ENCODE results near the gene CDC20B.

Gene CDC20B

DNA sequence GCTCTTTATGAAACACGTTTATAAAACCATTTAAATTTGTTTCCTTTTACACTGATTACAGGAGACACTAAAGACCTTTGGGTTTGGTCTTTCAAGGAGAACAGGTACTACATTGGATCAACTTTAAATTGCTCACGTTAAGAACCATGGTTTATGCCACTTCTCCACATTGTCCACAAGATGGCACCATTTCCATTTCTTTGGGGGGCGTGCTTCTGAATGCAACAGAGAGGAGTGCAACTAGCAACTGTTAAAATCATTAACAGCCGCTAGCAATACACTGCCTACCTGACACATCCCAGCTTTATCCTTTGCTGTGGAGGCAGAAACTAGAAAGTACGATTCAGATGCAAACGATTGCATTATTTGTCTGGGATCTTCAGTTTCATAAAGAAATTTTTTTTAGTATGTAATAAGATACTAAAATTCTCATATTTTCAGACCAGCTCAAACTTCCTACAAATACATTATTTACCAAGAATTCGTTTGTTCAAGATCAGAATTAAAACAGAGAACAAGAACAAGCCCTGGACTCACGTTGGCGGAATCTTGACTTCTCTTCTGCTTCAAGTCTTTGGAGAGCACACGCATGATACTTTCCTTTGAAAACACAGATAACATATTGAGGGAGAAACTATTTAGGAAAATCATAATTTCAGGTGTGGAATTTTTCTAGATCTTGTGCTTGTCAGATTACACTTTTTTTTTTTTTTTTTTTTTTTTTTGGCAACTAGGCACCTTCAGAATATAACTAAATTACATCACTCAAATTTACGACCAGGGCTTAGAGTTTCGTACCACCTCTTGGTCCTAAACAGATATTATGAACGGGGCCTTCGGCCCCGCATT, 702 bp downstream of the CDC20B start:
- TF ChIP-seq Cebpa-rat (IDR thresholded peaks at IDR 0.05): no peak
- no peaks in the 10 kb centered on the region for H3K36me3 ChIP-seq
- no peaks in the 10 kb centered on the region for H3K9me3 ChIP-seq (replicated peaks in 1 of 11)
- H3K9ac ChIP-seq: peak overlapping the region in 8 of 11 experiments; percentile 22 to 67 (median 54); a peak in 10 of 22 replicates
- peaks cover 0 to 22% (median 10%) of the 10 kb centered on the region in 11 experiments; a peak in 13 of 22 replicates for H4K20me1 ChIP-seq
- peaks cover 35 to 52% (median 50%) of the 10 kb centered on the region in 11 experiments for H3K27me3 ChIP-seq
- H3K4me1 ChIP-seq: peaks cover 24 to 34% (median 30%) of the 10 kb centered on the region in 10 experiments
- H3K4me3 ChIP-seq: peak overlapping the region; percentile 53 to 74 (median 62)
- no peak overlapping the region for H3K27ac ChIP-seq
- peak overlapping the region; percentile 92 to 99 (median 99) for H3K4me2 ChIP-seq

DNA sequence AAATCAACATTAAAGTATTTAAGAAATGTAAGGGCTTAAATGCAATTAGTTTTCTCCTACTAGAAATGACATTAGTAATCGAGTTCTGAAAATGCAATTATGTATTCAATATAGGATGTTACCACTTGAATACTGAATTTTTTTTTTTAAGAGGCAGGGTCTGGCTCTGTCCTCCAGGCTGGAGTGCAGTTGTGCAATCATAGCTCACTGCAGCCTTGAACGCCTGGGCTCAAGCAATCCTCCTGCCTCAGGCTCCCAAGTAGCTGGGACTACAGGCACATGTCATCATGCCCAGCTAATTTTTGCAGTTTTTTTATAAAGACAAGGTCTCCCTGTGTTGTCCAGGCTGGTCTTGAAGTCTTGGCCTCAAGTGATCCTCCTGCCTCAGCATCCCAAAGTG, 1.5 kb downstream of the CDC20B start:
- no peak overlapping the region for H3K27ac ChIP-seq
- H3K4me3 ChIP-seq: no peak overlapping the region
- no peaks in the 10 kb centered on the region for H3K36me3 ChIP-seq
- peaks cover 29 to 44% (median 42%) of the 10 kb centered on the region in 11 experiments for H3K27me3 ChIP-seq
- TF ChIP-seq Cebpa-rat (IDR thresholded peaks at IDR 0.05): no peak
- H3K9ac ChIP-seq: no peak overlapping the region
- H4K20me1 ChIP-seq: peaks cover 0 to 22% (median 7%) of the 10 kb centered on the region in 11 experiments; a peak in 13 of 22 replicates
- no peaks in the 10 kb centered on the region for H3K9me3 ChIP-seq (replicated peaks in 1 of 11)
- H3K4me1 ChIP-seq: peaks cover 19 to 26% (median 25%) of the 10 kb centered on the region in 10 experiments
- no peak overlapping the region for H3K4me2 ChIP-seq

DNA sequence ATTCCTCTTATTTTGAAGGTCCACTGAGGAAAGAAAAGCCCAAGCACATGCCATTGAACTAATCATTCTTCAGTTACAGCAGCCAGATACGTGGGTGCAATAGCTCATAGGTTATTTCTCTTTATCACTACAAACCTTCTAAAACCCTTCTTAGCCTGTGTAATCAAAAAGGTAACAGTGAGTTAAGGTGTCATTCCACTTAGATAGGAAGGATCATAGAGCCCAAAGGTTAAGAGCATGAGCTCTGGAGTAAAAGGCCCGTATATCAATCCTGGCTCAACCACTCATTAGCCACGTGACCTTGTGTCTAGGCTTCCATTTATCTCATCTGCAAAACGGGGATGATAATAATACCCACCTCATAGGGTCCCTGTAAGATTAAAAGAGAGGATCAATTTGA, 10.3 kb downstream of the CDC20B start:
- Histone ChIP-seq H3K27ac (no peak overlapping the region), H4K20me1 (no peaks in the 10 kb centered on the region), H3K9me3 (replicated peaks in 1 of 11) (no peaks in the 10 kb centered on the region), H3K9ac (no peak overlapping the region), H3K4me3 (no peak overlapping the region), H3K27me3 (no peaks in the 10 kb centered on the region), H3K4me1 (peaks cover 0 to 18% (median 11%) of the 10 kb centered on the region in 10 experiments; a peak in 14 of 20 replicates), H3K4me2 (no peak overlapping the region), H3K36me3 (no peaks in the 10 kb centered on the region)
- TF ChIP-seq Cebpa-rat (IDR thresholded peaks at IDR 0.05): no peak

GRCh38 chr5:55160493-55161209, 12.3 kb downstream of the CDC20B start:
- Histone ChIP-seq H3K36me3 (no peaks in the 10 kb centered on the region), H3K27me3 (no peaks in the 10 kb centered on the region), H3K9ac (no peak overlapping the region), H3K9me3 (replicated peaks in 1 of 11) (peaks cover 5 to 11% (median 9%) of the 10 kb centered on the region in 11 experiments), H3K27ac (no peak overlapping the region), H3K4me1 (peaks cover 0 to 19% (median 11%) of the 10 kb centered on the region in 10 experiments; a peak in 14 of 20 replicates), H4K20me1 (no peaks in the 10 kb centered on the region), H3K4me3 (no peak overlapping the region), H3K4me2 (no peak overlapping the region)
- no peak for TF ChIP-seq Cebpa-rat (IDR thresholded peaks at IDR 0.05)

- Histone ChIP-seq H3K9me3 (replicated peaks in 1 of 11) (peaks cover 9 to 16% (median 14%) of the 10 kb centered on the region in 11 experiments), H4K20me1 (no peaks in the 10 kb centered on the region), H3K36me3 (no peaks in the 10 kb centered on the region), H3K4me1 (peaks cover 3 to 23% (median 12%) of the 10 kb centered on the region in 10 experiments; a peak in 19 of 20 replicates), H3K9ac (0 out of 22 replicates have a peak within 1 kb of the TSS, but pooled peaks of 1 of the 11 experiments have one; percentile 24), H3K27me3 (no peaks in the 10 kb centered on the region), H3K4me2 (peak within 1 kb of the TSS in 9 of 11 experiments; percentile 14 to 46 (median 25); a peak in 9 of 22 replicates), H3K27ac (no peak within 1 kb of the TSS), H3K4me3 (no peak within 1 kb of the TSS)
- TF ChIP-seq Cebpa-rat (IDR thresholded peaks at IDR 0.05): peak in 1 of 11 experiments; percentile 43; a peak in 1 of 22 replicates
These were observed 13.0 kb downstream of the CDC20B start, which contains the start of gene GPX8 for GRCh38 chr5:55159763-55160492. TSS of gene GPX8 (plus strand) at chr5:55160171. CDS start at chr5:55160193, 22 bp downstream.

GRCh38 chr5:55154873-55155272, 18.1 kb downstream of the CDC20B start:
- H3K27me3 ChIP-seq: no peaks in the 10 kb centered on the region; a peak in 1 of 22 replicates
- no peak overlapping the region for H3K27ac ChIP-seq
- H3K4me2 ChIP-seq: peak overlapping the region; percentile 4 to 47 (median 25); a peak in 15 of 22 replicates
- no peak overlapping the region for H3K9ac ChIP-seq
- peaks cover 9 to 16% (median 14%) of the 10 kb centered on the region in 11 experiments for H3K9me3 ChIP-seq (replicated peaks in 1 of 11)
- H4K20me1 ChIP-seq: no peaks in the 10 kb centered on the region
- no peak overlapping the region for H3K4me3 ChIP-seq
- peaks cover 12 to 25% (median 18%) of the 10 kb centered on the region in 10 experiments for H3K4me1 ChIP-seq
- no peaks in the 10 kb centered on the region for H3K36me3 ChIP-seq
- no peak for TF ChIP-seq Cebpa-rat (IDR thresholded peaks at IDR 0.05)

DNA sequence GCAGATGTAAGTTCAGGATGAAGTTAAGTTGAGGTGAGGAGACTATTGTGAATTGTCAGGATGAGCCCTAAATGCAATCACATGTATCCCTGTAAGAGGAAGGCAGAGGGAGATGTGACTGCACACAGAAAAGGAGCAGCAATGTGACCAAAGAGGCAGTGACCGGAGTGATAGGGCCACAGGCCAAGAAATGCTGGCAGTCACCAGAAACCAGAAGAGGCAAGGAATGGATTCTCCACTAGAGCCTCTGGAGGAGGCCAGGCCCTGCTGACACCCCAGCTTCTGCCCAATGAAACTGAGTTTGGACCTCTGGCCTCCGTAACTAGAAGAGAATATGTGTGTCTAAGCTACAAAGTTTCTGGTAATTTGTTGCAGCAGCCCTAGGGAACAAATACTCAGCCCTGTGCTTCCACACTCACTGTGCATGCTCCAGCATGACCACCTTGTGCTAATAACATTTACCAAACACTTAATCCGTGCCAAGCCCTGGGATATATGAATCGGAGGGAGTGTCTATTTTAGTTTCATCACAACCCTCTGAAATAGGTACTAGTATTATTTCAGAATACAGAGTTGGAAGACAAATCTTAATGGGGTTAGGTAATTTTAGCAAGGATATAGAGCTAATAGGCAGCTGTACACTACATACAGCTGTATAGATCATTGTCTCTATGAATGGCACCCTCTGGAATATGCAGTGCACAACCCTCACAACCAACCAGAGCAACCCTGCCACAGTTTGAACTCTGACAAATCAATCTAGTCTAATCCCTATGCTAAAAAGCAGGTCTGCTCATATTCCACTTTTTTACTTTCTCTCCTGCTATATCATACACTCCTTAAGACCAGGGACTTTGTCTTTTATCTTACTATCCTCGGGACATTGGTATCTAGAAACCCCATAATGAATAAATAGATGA, 20.8 kb downstream of the CDC20B start:
- Histone ChIP-seq H3K36me3 (no peaks in the 10 kb centered on the region), H3K4me3 (no peak overlapping the region), H3K4me1 (peaks cover 4 to 13% (median 7%) of the 10 kb centered on the region in 10 experiments; a peak in 9 of 20 replicates), H3K9ac (no peak overlapping the region), H3K4me2 (no peak overlapping the region), H3K27ac (no peak overlapping the region), H3K9me3 (replicated peaks in 1 of 11) (peaks cover 9 to 16% (median 14%) of the 10 kb centered on the region in 11 experiments), H3K27me3 (no peaks in the 10 kb centered on the region; a peak in 1 of 22 replicates), H4K20me1 (no peaks in the 10 kb centered on the region)
- no peak for TF ChIP-seq Cebpa-rat (IDR thresholded peaks at IDR 0.05)
